ENCODE measurements around the gene ZNF282.

DNA sequence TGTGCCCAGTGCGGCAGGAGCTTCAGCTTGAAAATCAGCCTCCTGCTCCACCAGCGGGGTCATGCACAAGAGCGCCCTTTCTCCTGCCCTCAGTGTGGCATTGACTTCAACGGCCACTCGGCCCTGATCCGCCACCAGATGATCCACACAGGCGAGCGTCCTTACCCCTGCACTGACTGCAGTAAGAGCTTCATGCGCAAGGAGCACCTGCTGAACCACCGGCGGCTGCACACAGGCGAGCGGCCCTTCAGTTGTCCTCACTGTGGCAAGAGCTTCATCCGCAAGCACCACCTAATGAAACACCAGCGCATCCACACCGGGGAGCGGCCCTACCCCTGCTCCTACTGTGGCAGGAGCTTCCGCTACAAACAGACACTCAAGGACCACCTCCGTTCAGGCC is 16.1 kb upstream of the ZNF282 start:
- TF ChIP-seq, protein P1, sequence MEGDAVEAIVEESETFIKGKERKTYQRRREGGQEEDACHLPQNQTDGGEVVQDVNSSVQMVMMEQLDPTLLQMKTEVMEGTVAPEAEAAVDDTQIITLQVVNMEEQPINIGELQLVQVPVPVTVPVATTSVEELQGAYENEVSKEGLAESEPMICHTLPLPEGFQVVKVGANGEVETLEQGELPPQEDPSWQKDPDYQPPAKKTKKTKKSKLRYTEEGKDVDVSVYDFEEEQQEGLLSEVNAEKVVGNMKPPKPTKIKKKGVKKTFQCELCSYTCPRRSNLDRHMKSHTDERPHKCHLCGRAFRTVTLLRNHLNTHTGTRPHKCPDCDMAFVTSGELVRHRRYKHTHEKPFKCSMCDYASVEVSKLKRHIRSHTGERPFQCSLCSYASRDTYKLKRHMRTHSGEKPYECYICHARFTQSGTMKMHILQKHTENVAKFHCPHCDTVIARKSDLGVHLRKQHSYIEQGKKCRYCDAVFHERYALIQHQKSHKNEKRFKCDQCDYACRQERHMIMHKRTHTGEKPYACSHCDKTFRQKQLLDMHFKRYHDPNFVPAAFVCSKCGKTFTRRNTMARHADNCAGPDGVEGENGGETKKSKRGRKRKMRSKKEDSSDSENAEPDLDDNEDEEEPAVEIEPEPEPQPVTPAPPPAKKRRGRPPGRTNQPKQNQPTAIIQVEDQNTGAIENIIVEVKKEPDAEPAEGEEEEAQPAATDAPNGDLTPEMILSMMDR (IDR thresholded peaks at IDR 0.05; ENCODE audit: insufficient read depth, low read length, poor library complexity, severe bottlenecking): no peak
- TF ChIP-seq EZH2phosphoT487 (conservative IDR thresholded peaks at IDR 0.05; ENCODE audit: low read length): no peak

Data from SU-DHL-6 (cell line).